Breast epithelium (tissue), 4 donors: ENCODE data around the gene XPO6. TPM values are rescaled to one million over a fixed set of nuclear protein-coding genes. Genes with fewer than 3 reads are reported as not detected.

Experiments
- DNase-seq, 2 donors: peaks; one replicate each; pipeline ENCODE4 v3.0.0-alpha.2; 2019; ENCODE audit warnings: low spot score in 2 of 2
- H3K27ac ChIP-seq, 2 donors: fragments of 200-600 bp; sonication (generic) in 1 of 2; one replicate each; pipeline ENCODE4 v1.5.1; 2016 to 2019; ENCODE audit warnings: mild to moderate bottlenecking in 1 of 2
- H3K27me3 ChIP-seq, 2 donors: fragments of 200-600 bp; sonication (generic) in 1 of 2; one replicate each; pipeline versions ENCODE4 v1.5.1 to v1.6.0; 2017 to 2019; ENCODE audit warnings: control low read depth in 1 of 2, mild to moderate bottlenecking in 1 of 2
- H3K36me3 ChIP-seq: fragments of 200-600 bp; one replicate; pipeline ENCODE4 v1.5.1; 2019
- H3K4me1 ChIP-seq, 2 donors: fragments of 200-600 bp; sonication (generic); one replicate each; pipeline ENCODE4 v1.5.1; 2016 to 2019; ENCODE audit warnings: control low read depth in 1 of 2
- H3K4me3 ChIP-seq, 3 donors: fragments of 200-600 bp; sonication (generic); 1 replicate in 2 of 3; 2 replicates in 1 of 3; pipeline ENCODE4 v1.5.1; 2016 to 2019; ENCODE audit warnings: mild to moderate bottlenecking in 3 of 3, moderate library complexity in 2 of 3
- H3K9me3 ChIP-seq, 2 donors: fragments of 200-600 bp; sonication (generic) in 1 of 2; one replicate each; pipeline ENCODE4 v1.5.1; 2016 to 2019; ENCODE audit warnings: control low read depth in 1 of 2
- CTCF ChIP-seq, 3 donors: fragments of 450-650 bp; IDR thresholded peaks; one replicate each; pipeline ENCODE4 v1.5.1; 2016 to 2017; ENCODE audit warnings: antibody characterized with exemption in 3 of 3, mild to moderate bottlenecking in 3 of 3, moderate library complexity in 3 of 3
- POLR2A ChIP-seq: fragments of 450-650 bp; IDR thresholded peaks from one replicate; pipeline ENCODE4 v1.6.1; 2016; ENCODE audit warnings: antibody characterized with exemption, mild to moderate bottlenecking, moderate library complexity
- POLR2AphosphoS5 ChIP-seq, 3 donors: sonication (generic); formaldehyde crosslinking; IDR thresholded peaks; one replicate each; pipeline ENCODE4 v1.6.1; 2017; ENCODE audit warnings: antibody characterized with exemption in 3 of 3
- intact Hi-C: fragments of 100-400 bp; cut with DNase I; formaldehyde crosslinking; loops from one replicate; pipeline ENCODE4 v1.15.1; 2023; ENCODE audit warnings: low total_unique reads
- total RNA-seq, 3 donors: library from RNA; depleted of rRNA; stranded (reverse); fragments of >200 nt; gene quantifications; one replicate each; pipeline ENCODE4 v1.1.0, GENCODE V29; 2016

Gene XPO6
- total RNA-seq, 3 donors from 2014 or later, result 66.4 to 84.6 (median 67.4) TPM

GRCh38 chr16:28112908-28113307, 98.9 kb downstream of the XPO6 start:
- TF ChIP-seq CTCF (IDR thresholded peaks at IDR 0.05), result no peak
- TF ChIP-seq POLR2A, result no peak
- TF ChIP-seq POLR2AphosphoS5 (IDR thresholded peaks at IDR 0.05), result no peak
- no peaks in the 10 kb centered on the region for H3K36me3 ChIP-seq
- H3K27me3 ChIP-seq, result no peaks in the 10 kb centered on the region

GRCh38 chr16:28110977-28111376, 100.8 kb downstream of the XPO6 start:
- Histone ChIP-seq H3K27ac (no peak overlapping the region), H3K4me3 (no peak overlapping the region), H3K9me3 (no peaks in the 10 kb centered on the region), H3K27me3 (no peaks in the 10 kb centered on the region), H3K36me3 (peaks cover 2% of the 10 kb centered on the region), H3K4me1 (no peaks in the 10 kb centered on the region)
- TF ChIP-seq POLR2AphosphoS5 (IDR thresholded peaks at IDR 0.05) (no peak), POLR2A (no peak), CTCF (IDR thresholded peaks at IDR 0.05) (no peak)
- intact Hi-C loops, result no loop called here
- DNase-seq, result no peak

More at GRCh38 chr16:28112908-28113307, 98.9 kb downstream of the XPO6 start:
- H3K27ac ChIP-seq, result no peak overlapping the region
- H3K4me1 ChIP-seq, result no peaks in the 10 kb centered on the region
- H3K9me3 ChIP-seq, result no peaks in the 10 kb centered on the region
- no peak for DNase-seq
- no peak overlapping the region for H3K4me3 ChIP-seq
- intact Hi-C loops, result no loop called here

GRCh38 chr16:28110479-28110878, 101.3 kb downstream of the XPO6 start:
- TF ChIP-seq POLR2AphosphoS5 (IDR thresholded peaks at IDR 0.05), result no peak
- no peak for TF ChIP-seq POLR2A
- TF ChIP-seq CTCF (IDR thresholded peaks at IDR 0.05), result no peak
- H3K4me1 ChIP-seq, result no peaks in the 10 kb centered on the region
- DNase-seq, result no peak
- H3K9me3 ChIP-seq, result no peaks in the 10 kb centered on the region
- H3K27me3 ChIP-seq, result no peaks in the 10 kb centered on the region
- intact Hi-C loops, result no loop called here
- H3K4me3 ChIP-seq, result no peak overlapping the region
- H3K36me3 ChIP-seq, result peaks cover 5% of the 10 kb centered on the region
- H3K27ac ChIP-seq, result no peak overlapping the region

- Histone ChIP-seq H3K36me3 (peaks cover 6% of the 10 kb centered on the region), H3K4me3 (no peak overlapping the region), H3K27ac (no peak overlapping the region), H3K4me1 (no peaks in the 10 kb centered on the region), H3K9me3 (no peaks in the 10 kb centered on the region), H3K27me3 (no peaks in the 10 kb centered on the region)
- TF ChIP-seq POLR2A (no peak), POLR2AphosphoS5 (IDR thresholded peaks at IDR 0.05) (no peak), CTCF (IDR thresholded peaks at IDR 0.05) (no peak)
- intact Hi-C loops, result no loop called here
- no peak for DNase-seq
These were observed 101.7 kb downstream of the XPO6 start for GRCh38 chr16:28110074-28110473.

- Histone ChIP-seq H3K27ac (no peak overlapping the region), H3K27me3 (no peaks in the 10 kb centered on the region), H3K4me1 (no peaks in the 10 kb centered on the region), H3K9me3 (no peaks in the 10 kb centered on the region), H3K36me3 (peaks cover 9% of the 10 kb centered on the region), H3K4me3 (no peak overlapping the region)
- no peak for DNase-seq
- TF ChIP-seq POLR2AphosphoS5 (IDR thresholded peaks at IDR 0.05) (no peak), POLR2A (no peak), CTCF (IDR thresholded peaks at IDR 0.05) (no peak)
- intact Hi-C loops, result no loop called here
These were observed 103.0 kb downstream of the XPO6 start for GRCh38 chr16:28108590-28109247.
